HepG2 (cell line): ENCODE measurements around the gene SMOC1. TPM values are rescaled to one million over a fixed set of nuclear protein-coding genes. Genes with fewer than 3 reads are reported as not detected.

Source experiments
- HMGA1 ChIP-seq: sonication (generic); formaldehyde crosslinking; conservative IDR thresholded peaks from 2 replicates; pipeline ENCODE4 v1.4.0; 2020; ENCODE audit warnings: missing genetic modification reagents
- MEIS1 ChIP-seq: sonication (generic); formaldehyde crosslinking; IDR thresholded peaks from 2 replicates; pipeline ENCODE4 v1.9.0; 2021; ENCODE audit warnings: mild to moderate bottlenecking, missing genetic modification reagents, moderate library complexity, borderline replicate concordance
- ZNF605 ChIP-seq: sonication (generic); formaldehyde crosslinking; IDR thresholded peaks from 2 replicates; pipeline ENCODE4 v1.8.0; 2022; ENCODE audit warnings: mild to moderate bottlenecking, missing genetic modification reagents
- ZNF749 ChIP-seq: sonication (generic); formaldehyde crosslinking; IDR thresholded peaks from 2 replicates; pipeline ENCODE4 v1.8.0; 2022; ENCODE audit warnings: mild to moderate bottlenecking, missing genetic modification reagents, moderate library complexity, borderline replicate concordance
- ZNF879 ChIP-seq: sonication (generic); formaldehyde crosslinking; IDR thresholded peaks from 2 replicates; pipeline ENCODE4 v1.8.1; 2023; ENCODE audit warnings: missing genetic modification reagents
- polyA plus RNA-seq, 8 experiments: library from polyadenylated mRNA; depleted of rRNA in 3 of 8; stranded (reverse) in 7 of 8; unstranded in 1 of 8; fragments of >200 nt; fragmentation: Illumina TruSeq in 4 of 8; extraction: Trizol in 4 of 8; gene quantifications; 2 replicates each; pipeline versions ENCODE4 v1.2.1 to v1.2.3, GENCODE V29; 2011 to 2016; ENCODE audit warnings: low read depth in 4 of 8, missing spikeins in 1 of 8, mixed read lengths in 1 of 8; ENCODE audit not compliant: insufficient read depth in 1 of 8
- total RNA-seq, 5 experiments: library from RNA; depleted of rRNA; stranded (reverse); fragments of >200 nt; fragmentation: Illumina TruSeq; extraction: Trizol; gene quantifications; 2 replicates each; pipeline ENCODE4 v1.2.3, GENCODE V29; 2016; ENCODE audit warnings: low read depth in 1 of 5
- TF ChIP-seq, protein P1 (sequence below), 2 experiments: fragments of 450-650 bp in 1 of 2; sonication (generic) in 1 of 2; formaldehyde crosslinking in 1 of 2; IDR thresholded peaks; 2 replicates each; pipeline versions ENCODE4 v1.6.1 to v1.8.0; 2016 to 2022; ENCODE audit warnings: antibody characterized with exemption in 1 of 2, mild to moderate bottlenecking in 1 of 2, missing genetic modification reagents in 1 of 2
- TF ChIP-seq, protein P2 (sequence below): sonication (generic); formaldehyde crosslinking; IDR thresholded peaks from 2 replicates; pipeline ENCODE4 v1.4.0; 2020; ENCODE audit warnings: mild to moderate bottlenecking, missing genetic modification reagents
- TF ChIP-seq, protein P3 (sequence below): sonication (generic); formaldehyde crosslinking; IDR thresholded peaks from 2 replicates; pipeline ENCODE4 v1.8.0; 2022; ENCODE audit warnings: missing genetic modification reagents, mild to moderate bottlenecking, moderate library complexity, borderline replicate concordance

The SMOC1 gene
- total and polyA plus RNA-seq, 2 of the 13 experiments (the other 11 are each of a cell fraction or from before 2014, with no cell fraction given): 17.8 to 35.6 TPM

DNA sequence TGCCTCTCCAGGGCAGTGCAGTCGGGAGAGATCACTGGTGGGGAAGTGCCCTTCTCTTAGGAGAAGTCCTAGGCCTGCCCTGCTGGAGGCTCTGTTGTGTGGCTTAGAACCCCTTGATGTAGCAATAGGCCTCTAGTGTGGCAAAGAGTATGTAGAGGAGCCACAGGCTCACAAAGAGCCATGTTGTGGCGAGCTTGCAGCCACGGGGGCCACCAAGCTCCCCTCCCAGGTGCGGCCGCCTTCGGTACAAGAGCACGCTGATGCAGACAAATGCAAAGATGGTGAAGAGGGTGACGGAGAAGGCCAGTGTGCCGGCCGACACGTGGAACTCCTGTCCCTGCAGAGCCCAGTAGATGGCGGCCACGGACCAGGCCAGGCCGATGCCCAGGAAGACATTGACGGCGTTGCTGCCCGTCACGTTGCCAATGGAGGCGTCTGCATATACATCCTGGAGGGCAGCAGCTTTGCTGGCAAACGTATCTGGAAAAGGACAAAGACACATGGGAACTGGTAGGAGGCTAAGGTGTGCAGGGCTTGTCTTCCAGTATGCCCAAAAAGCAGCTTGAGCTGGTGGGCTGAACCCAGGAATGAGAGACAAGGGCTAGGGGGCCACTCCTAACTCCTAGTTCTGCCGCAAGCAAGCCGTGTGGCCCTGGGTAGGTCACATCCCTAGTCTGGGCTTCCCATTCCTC, 166.8 kb downstream of the SMOC1 start (continued):
- TF ChIP-seq, protein P1, sequence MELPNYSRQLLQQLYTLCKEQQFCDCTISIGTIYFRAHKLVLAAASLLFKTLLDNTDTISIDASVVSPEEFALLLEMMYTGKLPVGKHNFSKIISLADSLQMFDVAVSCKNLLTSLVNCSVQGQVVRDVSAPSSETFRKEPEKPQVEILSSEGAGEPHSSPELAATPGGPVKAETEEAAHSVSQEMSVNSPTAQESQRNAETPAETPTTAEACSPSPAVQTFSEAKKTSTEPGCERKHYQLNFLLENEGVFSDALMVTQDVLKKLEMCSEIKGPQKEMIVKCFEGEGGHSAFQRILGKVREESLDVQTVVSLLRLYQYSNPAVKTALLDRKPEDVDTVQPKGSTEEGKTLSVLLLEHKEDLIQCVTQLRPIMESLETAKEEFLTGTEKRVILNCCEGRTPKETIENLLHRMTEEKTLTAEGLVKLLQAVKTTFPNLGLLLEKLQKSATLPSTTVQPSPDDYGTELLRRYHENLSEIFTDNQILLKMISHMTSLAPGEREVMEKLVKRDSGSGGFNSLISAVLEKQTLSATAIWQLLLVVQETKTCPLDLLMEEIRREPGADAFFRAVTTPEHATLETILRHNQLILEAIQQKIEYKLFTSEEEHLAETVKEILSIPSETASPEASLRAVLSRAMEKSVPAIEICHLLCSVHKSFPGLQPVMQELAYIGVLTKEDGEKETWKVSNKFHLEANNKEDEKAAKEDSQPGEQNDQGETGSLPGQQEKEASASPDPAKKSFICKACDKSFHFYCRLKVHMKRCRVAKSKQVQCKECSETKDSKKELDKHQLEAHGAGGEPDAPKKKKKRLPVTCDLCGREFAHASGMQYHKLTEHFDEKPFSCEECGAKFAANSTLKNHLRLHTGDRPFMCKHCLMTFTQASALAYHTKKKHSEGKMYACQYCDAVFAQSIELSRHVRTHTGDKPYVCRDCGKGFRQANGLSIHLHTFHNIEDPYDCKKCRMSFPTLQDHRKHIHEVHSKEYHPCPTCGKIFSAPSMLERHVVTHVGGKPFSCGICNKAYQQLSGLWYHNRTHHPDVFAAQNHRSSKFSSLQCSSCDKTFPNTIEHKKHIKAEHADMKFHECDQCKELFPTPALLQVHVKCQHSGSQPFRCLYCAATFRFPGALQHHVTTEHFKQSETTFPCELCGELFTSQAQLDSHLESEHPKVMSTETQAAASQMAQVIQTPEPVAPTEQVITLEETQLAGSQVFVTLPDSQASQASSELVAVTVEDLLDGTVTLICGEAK (IDR thresholded peaks at IDR 0.05): no peak
- TF ChIP-seq, protein P1 (CRISPR knock-in tag; IDR thresholded peaks at IDR 0.05): peak; percentile 75
- TF ChIP-seq ZNF749 (CRISPR knock-in tag): no peak
- TF ChIP-seq HMGA1 (CRISPR knock-in tag): no peak
- TF ChIP-seq, protein P2, sequence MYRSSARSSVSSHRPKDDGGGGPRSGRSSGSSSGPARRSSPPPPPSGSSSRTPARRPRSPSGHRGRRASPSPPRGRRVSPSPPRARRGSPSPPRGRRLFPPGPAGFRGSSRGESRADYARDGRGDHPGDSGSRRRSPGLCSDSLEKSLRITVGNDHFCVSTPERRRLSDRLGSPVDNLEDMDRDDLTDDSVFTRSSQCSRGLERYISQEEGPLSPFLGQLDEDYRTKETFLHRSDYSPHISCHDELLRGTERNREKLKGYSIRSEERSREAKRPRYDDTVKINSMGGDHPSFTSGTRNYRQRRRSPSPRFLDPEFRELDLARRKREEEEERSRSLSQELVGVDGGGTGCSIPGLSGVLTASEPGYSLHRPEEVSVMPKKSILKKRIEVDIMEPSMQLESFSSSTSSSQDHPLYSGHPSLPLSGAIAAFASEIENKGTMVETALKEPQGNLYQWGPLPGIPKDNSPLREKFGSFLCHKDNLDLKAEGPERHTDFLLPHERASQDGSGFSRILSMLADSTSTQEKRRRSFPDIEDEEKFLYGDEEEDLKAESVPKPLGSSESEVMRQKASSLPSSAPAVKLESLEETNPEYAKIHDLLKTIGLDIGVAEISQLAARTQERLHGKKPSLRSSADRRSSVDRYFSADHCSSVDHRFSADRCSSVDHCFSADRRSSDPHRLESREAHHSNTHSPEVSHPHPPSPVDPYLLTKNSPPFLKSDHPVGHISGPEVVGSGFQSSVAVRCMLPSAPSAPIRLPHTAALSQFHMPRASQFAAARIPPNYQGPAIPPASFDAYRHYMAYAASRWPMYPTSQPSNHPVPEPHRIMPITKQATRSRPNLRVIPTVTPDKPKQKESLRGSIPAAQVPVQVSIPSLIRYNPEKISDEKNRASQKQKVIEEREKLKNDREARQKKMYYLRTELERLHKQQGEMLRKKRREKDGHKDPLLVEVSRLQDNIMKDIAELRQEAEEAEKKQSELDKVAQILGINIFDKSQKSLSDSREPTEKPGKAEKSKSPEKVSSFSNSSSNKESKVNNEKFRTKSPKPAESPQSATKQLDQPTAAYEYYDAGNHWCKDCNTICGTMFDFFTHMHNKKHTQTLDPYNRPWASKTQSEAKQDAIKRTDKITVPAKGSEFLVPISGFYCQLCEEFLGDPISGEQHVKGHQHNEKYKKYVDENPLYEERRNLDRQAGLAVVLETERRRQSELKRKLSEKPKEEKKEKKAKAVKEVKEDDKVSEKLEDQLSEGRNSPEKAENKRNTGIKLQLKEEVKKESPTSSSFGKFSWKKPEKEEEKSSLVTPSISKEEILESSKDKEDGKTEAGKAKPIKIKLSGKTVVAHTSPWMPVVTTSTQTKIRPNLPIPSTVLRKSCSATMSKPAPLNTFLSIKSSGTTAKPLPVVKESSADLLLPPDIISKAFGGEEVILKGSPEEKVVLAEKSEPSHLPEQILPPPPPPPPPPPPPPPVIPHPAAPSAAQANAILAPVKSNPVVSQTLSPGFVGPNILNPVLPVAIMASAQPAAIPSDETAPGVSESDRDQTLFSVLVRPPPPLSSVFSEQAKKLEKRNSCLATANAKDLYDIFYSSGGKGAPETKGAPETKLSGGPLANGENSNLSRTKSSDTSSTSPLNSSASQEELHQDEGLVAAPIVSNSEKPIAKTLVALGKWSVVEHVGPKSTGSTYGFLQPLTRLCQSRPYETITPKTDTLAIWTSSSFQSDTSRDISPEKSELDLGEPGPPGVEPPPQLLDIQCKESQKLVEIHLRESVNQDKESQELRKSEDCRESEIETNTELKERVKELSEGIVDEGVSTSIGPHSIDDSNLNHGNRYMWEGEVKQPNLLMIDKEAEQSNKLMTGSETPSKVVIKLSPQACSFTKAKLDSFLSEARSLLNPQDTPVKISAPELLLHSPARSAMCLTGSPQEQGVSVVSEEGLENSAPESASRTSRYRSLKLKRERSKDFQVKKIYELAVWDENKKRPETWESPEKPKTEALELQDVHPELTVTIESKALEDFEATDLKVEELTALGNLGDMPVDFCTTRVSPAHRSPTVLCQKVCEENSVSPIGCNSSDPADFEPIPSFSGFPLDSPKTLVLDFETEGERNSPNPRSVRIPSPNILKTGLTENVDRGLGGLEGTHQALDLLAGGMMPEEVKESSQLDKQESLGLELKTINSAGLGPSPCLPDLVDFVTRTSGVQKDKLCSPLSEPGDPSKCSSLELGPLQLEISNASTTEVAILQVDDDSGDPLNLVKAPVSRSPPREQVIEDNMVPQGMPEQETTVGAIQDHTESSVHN (CRISPR knock-in tag): no peak
- TF ChIP-seq MEIS1: peak; percentile 78; the same call in 1 of the 2 replicates
- TF ChIP-seq, protein P3, sequence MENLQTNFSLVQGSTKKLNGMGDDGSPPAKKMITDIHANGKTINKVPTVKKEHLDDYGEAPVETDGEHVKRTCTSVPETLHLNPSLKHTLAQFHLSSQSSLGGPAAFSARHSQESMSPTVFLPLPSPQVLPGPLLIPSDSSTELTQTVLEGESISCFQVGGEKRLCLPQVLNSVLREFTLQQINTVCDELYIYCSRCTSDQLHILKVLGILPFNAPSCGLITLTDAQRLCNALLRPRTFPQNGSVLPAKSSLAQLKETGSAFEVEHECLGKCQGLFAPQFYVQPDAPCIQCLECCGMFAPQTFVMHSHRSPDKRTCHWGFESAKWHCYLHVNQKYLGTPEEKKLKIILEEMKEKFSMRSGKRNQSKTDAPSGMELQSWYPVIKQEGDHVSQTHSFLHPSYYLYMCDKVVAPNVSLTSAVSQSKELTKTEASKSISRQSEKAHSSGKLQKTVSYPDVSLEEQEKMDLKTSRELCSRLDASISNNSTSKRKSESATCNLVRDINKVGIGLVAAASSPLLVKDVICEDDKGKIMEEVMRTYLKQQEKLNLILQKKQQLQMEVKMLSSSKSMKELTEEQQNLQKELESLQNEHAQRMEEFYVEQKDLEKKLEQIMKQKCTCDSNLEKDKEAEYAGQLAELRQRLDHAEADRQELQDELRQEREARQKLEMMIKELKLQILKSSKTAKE (CRISPR knock-in tag): no peak
- peak; percentile 59; the same call in 1 of the 2 replicates for TF ChIP-seq ZNF605 (CRISPR knock-in tag)
- 0 out of 2 replicates have a peak, but pooled peaks have one; percentile 67 for TF ChIP-seq ZNF879
